ENCODE results near the gene PDAP1. TPM values are rescaled to one million over a fixed set of nuclear protein-coding genes. Genes with fewer than 3 reads are reported as not detected.

Gene PDAP1
- total and polyA plus RNA-seq, 2 of the 13 experiments (the other 11 are each of a cell fraction or from before 2014, with no cell fraction given), result 13.0 to 100 TPM

- TF ChIP-seq ZBTB46 (CRISPR knock-in tag; IDR thresholded peaks at IDR 0.05; ENCODE audit: borderline replicate concordance) (no peak), ZBTB14 (CRISPR knock-in tag; IDR thresholded peaks at IDR 0.05) (no peak), ZBTB42 (CRISPR knock-in tag; IDR thresholded peaks at IDR 0.05) (no peak), ZNF781 (CRISPR knock-in tag; IDR thresholded peaks at IDR 0.05; ENCODE audit: borderline replicate concordance, not compliant biosample characterization) (no peak), KDM5A (IDR thresholded peaks at IDR 0.05; ENCODE audit: borderline replicate concordance, low read length) (no peak), MBD4 (IDR thresholded peaks at IDR 0.05; ENCODE audit: borderline replicate concordance, low read length) (no peak), PBX2 (CRISPR knock-in tag; IDR thresholded peaks at IDR 0.05) (no peak), ZFP91 (CRISPR knock-in tag; IDR thresholded peaks at IDR 0.05; ENCODE audit: borderline replicate concordance) (no peak), PITX1 (CRISPR knock-in tag; IDR thresholded peaks at IDR 0.05) (no peak)
Observed at GRCh38 chr7:99409806-99410205, 1.4 kb upstream of the PDAP1 start (continued).
